Activated CD4-positive, alpha-beta T cell treated with anti-CD3 and anti-CD28 coated beads for 24 hours (primary cell): ENCODE data around the gene INHA.
A peak's percentile ranks its signal among the peaks of the same experiment; 100 is the strongest.

Experiments used
- DNase-seq, 2 donors: peaks; one replicate each; pipeline ENCODE4 v3.0.0-alpha.2; 2020; ENCODE audit warnings: low read depth in 2 of 2

The INHA gene

DNA sequence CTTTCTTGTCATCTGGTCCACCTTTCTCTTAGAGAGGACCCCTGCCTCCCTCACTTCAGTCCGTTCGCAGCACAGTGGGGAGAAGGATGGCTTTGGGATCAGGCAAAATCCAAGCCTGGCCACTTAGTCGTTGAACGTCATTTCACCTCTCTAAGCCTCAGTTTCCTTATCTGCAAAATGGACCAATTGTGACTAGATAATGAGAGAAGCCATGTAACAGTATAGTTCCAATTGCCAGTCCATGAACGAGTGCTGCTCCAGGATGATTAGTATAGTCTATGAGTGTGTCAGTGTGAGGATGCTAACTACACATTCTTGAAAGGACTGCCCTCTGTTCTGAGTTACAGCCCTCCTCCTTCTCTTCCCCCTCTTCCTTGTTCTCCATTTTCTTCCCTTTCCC is 1.1 kb downstream of the INHA start:
- no peak for DNase-seq

- no peak for DNase-seq
These were observed 2.6 kb downstream of the INHA start for GRCh38 chr2:219574484-219575311.

- DNase-seq = no peak
These were observed 3.7 kb downstream of the INHA start for GRCh38 chr2:219575566-219576504.

DNA sequence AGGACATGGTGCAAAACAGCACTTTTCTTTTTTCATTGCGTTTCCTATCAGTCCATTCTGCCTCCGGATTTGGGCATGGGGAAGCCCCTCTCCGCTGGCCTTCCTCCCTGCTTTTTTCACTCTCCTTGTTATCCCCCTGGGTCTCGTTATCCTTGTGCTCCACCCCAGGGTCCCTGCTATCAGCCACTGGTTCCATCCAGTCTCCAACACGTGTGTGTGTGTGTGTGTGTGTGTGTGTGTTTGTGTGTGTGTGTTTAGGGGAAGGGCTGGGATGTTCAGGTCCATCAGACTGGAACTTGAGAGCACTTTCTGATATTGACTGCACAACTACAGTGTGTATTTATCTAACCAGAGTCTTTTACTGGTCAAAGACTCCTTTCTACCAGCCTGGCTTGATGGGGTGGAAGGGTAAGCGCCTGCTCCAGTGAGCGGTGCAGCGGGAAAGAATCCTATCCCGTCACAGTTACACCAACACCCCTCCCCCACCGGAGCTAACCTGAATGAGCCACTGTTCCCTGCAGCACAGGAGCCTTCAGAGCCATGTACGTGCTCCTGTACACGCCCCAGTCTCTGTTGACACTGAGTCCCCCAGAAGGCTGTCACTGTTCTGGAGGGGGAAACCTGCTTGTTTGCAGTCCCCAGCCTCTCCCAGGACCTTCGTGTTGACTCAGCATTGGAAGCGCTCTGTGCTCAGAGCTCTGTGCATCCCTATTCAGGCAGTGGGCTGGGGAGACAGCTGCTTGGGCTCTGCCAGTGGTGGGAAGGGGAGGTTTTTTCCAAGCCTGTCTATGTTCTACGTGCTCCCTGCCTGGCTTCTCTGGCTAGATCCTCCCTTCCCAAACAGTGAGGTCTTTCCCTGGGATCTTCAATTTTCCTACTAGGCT is 4.6 kb downstream of the INHA start:
- DNase-seq = no peak

- no peak for DNase-seq
These were observed 6.9 kb downstream of the INHA start for GRCh38 chr2:219578811-219579613.

- DNase-seq = no peak
These were observed 9.2 kb downstream of the INHA start for GRCh38 chr2:219581346-219581745.

DNA sequence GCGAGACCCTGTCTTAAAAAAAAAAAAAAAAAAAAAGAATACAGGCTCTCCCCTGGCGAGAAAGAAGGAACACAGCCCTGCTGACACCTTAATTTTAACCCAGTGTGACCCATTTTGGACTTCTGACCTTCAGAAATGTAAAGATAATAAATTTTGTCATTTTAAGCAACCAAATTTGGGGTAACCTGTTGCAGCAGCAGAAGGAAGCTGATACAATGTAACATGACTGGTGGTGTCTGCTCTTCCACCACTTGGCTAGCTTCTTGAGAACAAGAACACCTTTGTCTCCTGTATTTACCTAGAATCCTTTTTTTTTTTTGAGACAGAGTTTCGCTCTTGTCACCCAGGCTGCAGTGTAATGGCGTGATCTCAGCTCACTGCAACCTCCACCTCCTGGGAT is 19.0 kb downstream of the INHA start:
- DNase-seq = no peak

DNA sequence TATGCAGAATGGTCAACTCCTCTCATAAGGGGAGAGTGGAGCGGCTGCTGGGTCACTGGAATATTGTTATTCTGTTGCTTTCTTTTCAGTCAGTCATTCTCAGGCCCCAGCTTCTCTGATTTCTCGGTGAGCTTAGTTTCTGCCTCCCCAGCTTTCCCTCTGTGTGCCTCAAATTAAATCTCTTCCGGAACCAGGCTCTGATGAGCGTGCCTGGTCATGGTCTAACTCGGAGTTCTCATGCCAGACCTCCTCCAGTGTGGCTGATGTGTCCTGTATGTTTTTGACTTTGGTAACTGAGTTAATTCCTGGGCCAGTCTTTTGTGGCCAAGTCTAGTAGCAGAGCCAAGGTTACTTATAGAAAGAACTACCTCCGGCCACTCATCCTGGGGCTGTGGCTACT is 20.6 kb downstream of the INHA start:
- no peak for DNase-seq

GRCh38 chr2:219593154-219593553 is 21.0 kb downstream of the INHA start:
- DNase-seq = no peak

DNA sequence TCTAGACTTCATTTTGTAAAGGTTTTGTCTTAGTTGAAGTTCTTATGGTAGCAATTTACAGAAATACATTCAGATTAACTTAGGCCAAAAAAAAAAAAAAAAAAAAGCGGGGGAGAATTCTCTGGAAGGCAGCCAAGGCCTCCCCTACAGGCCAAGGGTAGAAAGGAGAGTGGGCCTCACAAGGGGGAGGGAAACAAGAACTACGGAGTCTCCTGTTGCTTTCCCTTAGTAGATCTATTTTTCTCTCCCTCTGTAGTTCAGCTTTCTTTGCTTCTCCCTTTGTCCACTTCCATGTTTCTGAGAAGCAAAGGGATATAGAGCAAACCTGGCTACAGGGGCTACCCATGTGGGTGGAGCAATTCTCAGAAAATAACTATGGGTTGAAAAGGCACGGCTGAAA is 23.1 kb downstream of the INHA start:
- DNase-seq = no peak

DNA sequence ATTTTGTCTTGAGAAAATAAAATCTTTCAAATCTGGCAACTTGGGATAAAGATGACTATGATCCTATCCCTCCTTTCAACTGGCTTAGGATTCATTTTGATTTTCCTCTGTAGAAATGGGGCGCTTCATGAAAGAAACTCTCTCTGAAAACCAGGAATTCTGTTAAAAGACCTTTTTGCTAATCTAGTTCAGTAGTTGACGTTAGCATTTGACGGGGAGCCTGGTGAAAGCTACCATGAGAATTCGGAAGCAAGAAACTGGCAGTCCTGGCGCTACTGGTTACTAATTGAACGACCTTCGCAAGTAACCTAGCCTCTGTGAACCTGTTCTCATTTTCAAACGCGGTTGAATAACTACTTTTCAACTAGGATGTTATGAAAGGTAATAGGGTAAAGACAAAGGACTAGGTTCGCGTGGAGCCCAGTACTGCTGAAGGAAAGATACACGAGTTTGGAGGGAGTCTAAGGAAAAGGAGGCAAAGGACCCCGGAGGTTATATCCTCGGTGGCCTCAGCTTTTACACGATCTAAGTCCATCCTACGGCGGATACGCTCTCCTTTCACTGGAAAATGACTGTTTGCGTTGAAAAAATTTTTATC is 24.9 kb downstream of the INHA start:
- no peak for DNase-seq

DNA sequence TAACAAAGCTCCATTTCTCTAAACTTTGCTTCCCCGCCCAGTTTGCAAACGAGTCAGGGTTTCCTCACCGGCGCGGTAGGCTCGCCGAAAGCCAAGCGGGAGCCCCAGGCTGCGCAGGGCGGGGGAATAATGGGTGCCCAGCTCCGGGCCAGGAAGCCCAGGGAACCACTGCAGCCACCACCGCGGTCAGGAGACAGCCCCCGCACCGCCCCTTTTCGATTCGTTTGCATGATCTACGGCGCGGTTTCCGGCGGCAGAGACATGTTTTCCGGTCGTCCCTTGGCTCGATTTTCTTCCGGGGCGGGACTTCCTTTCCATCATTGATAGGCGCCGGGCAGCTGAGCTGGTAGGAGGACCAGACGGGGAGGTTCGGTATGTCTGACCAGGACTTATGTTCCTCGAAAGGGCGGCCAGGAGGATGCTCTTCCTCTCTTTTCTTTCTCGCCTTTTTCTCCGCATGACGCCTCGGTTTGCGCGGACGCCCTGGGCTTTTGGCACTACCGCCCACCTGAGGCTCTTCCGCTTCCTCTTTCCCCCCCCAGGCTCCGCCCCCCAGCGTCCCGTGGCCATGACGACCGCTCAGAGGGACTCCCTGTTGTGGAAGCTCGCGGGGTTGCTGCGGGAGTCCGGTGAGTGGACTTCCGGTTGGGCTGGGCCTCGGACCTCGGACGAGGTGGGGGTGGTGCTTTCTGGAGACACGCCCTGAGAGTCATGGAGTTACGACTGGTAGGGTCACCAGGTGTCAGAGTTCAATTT is 25.6 kb downstream of the INHA start, which contains the start of gene STK11IP:
STK11IP (plus strand) TSS at position 306 of the 756 bp plus-strand sequence; CDS start at position 569, 263 bp downstream.
- peak; percentile 84 to 88 for DNase-seq

DNA sequence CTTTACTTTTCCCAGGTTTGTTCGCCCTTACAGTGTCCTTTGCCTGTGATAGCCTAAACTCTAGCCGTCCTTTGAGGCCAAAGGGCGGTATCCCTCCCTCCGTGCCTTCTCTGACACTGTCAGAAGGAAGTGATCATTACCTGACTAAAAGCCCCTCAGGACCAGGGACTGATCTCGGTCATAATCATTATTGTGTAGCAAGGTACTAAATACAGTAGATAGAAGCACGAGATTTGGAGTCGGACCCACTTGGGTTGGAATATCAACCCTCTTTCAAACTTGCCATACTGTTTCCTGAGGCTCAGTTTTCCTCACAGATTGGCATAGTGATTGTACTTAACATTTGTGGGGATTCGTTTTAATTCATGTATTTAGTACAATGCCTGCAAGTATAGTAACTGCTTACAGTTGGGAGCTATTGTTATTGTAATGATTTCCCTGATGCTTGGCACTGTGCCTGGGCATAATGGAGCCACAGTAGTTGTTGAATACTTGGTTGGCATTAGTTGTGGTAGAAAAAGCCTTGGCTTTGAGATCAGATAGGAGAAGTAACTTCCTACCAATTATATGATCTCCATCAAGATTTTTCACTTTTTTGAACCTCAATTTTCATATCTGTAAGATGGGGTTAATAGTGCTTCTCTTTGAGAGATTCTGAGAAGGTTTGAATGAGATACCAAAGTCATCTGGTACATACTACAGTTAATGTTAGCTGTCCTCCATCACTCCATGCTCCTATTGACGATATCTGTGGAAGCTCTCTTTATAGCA is 26.4 kb downstream of the INHA start:
- DNase-seq = no peak

DNA sequence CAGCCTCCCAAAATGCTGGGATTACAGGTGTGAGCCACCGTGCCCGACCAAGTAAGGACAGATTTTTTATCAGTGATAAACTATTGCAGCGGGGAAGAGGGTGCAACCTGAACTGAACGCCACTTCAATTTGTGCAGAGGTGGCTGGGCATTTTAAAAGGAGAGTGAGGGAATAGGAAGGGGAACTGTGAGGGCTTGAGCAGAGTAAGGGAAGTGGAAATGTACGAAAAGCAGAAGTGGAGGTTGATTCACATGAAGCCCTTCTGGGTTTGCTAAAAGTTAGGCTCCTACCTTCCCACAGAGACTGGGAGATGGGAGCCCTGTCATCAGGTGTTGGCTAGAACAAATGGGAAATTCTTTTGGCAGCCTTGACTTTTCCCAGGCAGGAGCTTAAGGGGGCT is 31.7 kb downstream of the INHA start:
- no peak for DNase-seq

- DNase-seq = no peak
These were observed 33.5 kb downstream of the INHA start for GRCh38 chr2:219605607-219605954.

DNA sequence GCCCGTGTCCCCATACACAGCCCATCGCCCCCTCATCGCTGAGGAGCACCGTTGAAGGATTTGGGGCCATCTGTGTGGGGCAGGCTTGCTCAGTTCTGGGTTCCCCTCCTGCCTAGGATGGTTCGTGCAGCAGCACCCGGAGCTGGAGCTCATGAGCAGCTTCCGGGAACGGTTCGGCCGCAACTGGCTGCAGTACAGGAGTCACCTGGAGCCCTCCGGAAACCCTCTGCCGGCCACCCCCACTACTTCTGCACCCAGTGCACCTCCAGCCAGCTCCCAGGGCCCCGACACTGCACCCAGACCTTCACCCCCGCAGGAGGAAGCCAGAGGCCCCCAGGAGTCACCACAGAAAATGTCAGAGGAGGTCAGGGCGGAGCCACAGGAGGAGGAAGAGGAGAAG is 35.8 kb downstream of the INHA start:
- no peak for DNase-seq

GRCh38 chr2:219608399-219608964 is 36.4 kb downstream of the INHA start:
- DNase-seq = no peak

DNA sequence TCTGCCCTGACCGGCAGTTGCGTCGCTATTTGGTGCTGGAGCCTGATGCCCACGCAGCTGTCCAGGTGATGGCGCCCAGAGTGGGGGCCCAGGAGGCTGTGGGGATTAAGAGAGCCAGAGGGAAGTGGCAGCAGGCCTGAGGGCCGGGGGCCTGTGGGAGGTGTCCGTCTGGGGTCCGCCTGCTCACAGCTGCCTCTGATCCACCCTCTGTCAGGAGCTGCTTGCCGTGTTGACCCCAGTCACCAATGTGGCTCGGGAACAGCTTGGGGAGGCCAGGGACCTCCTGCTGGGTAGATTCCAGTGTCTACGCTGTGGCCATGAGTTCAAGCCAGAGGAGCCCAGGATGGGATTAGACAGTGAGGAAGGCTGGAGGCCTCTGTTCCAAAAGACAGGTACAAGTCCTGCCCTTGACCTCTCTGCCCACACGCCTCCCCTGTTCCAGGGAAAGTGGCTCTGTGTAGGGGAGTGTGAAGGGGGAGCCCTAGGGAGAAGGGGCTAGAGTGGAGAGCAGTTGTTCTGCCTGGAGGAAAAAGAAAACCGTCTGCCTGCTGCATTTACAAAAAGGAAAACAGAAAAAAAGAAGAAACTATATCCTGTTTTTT is 37.1 kb downstream of the INHA start:
- no peak for DNase-seq
